Keratinocyte (primary cell): Measurements from ENCODE around the gene C2orf72. TPM values are rescaled to one million over a fixed set of nuclear protein-coding genes. Genes with fewer than 3 reads are reported as not detected.

Experiments used
- DNase-seq: peaks from one replicate; pipeline ENCODE4 v3.0.0-alpha.2; 2011; ENCODE audit warnings: low read depth, missing footprints, low spot score
- FAIRE-seq: peaks from 2 replicates; lab custom pipeline; 2011; peaks lifted over from hg19 to GRCh38; lab: Jason Lieb, UNC
- H2AFZ ChIP-seq: 2 replicates; pipeline ENCODE4 v1.6.0; 2012; ENCODE audit warnings: low read length, control low read depth, inconsistent platforms; ENCODE audit not compliant: control insufficient read depth
- H3K27ac ChIP-seq: 2 replicates; pipeline ENCODE4 v1.5.1; 2011; ENCODE audit warnings: low read length; ENCODE audit not compliant: control insufficient read depth, insufficient read depth
- H3K27me3 ChIP-seq: 3 replicates; pipeline ENCODE4 v1.6.0; 2011; ENCODE audit warnings: low read length; ENCODE audit not compliant: control insufficient read depth, insufficient read depth; ENCODE audit errors: extremely low read depth
- H3K36me3 ChIP-seq, 2 experiments: 2 replicates in 1 of 2; 3 replicates in 1 of 2; pipeline ENCODE4 v1.5.1; 2011; ENCODE audit warnings: low read length in 2 of 2, mild to moderate bottlenecking in 1 of 2; ENCODE audit not compliant: control insufficient read depth in 2 of 2, insufficient read depth in 2 of 2; ENCODE audit errors: extremely low read depth in 1 of 2
- H3K4me1 ChIP-seq: 3 replicates; pipeline ENCODE4 v1.5.1; 2011; ENCODE audit warnings: low read length; ENCODE audit not compliant: control insufficient read depth, insufficient read depth; ENCODE audit errors: extremely low read depth
- H3K4me2 ChIP-seq: 3 replicates; pipeline ENCODE4 v1.6.0; 2011; ENCODE audit warnings: low read depth, low read length; ENCODE audit not compliant: control insufficient read depth, insufficient read depth; ENCODE audit errors: extremely low read depth
- H3K4me3 ChIP-seq, 3 experiments: fragments of 200-600 bp in 1 of 3; sonication (generic) in 1 of 3; 2 replicates in 2 of 3; 3 replicates in 1 of 3; pipeline ENCODE4 v1.5.1; 2011 to 2016; ENCODE audit warnings: low read length in 3 of 3, mild to moderate bottlenecking in 3 of 3, control low read depth in 2 of 3, inconsistent platforms in 1 of 3, low read depth in 1 of 3, mixed read lengths in 1 of 3, mixed run types in 1 of 3, moderate library complexity in 1 of 3; ENCODE audit not compliant: control insufficient read depth in 2 of 3, insufficient read depth in 2 of 3; ENCODE audit errors: extremely low read depth in 1 of 3
- H3K79me2 ChIP-seq: 2 replicates; pipeline ENCODE4 v1.6.0; 2012; ENCODE audit warnings: low read length; ENCODE audit not compliant: control insufficient read depth, insufficient read depth
- H3K9ac ChIP-seq: 3 replicates; pipeline ENCODE4 v1.6.0; 2011; ENCODE audit warnings: low read length; ENCODE audit not compliant: control insufficient read depth, insufficient read depth; ENCODE audit errors: extremely low read depth
- H3K9me1 ChIP-seq: 3 replicates; pipeline ENCODE4 v1.6.0; 2011; ENCODE audit warnings: low read length; ENCODE audit not compliant: control insufficient read depth, insufficient read depth; ENCODE audit errors: extremely low read depth
- H3K9me3 ChIP-seq: 2 replicates; pipeline ENCODE4 v1.5.1; 2012; ENCODE audit warnings: low read depth, low read length; ENCODE audit not compliant: control insufficient read depth
- H4K20me1 ChIP-seq: 3 replicates; pipeline ENCODE4 v1.6.0; 2011; ENCODE audit warnings: low read length; ENCODE audit not compliant: control insufficient read depth, insufficient read depth; ENCODE audit errors: extremely low read depth
- CTCF ChIP-seq, 3 experiments: IDR thresholded peaks in 1 of 3; conservative IDR thresholded peaks in 1 of 3; optimal IDR thresholded peaks in 1 of 3; 2 replicates in 2 of 3; 3 replicates in 1 of 3; pipeline versions ENCODE3 to v1.5.1; 2011; ENCODE audit warnings: low read length in 3 of 3, mild to moderate bottlenecking in 3 of 3, moderate library complexity in 2 of 3, control low read depth in 1 of 3, inconsistent platforms in 1 of 3; ENCODE audit not compliant: insufficient read depth in 2 of 3; ENCODE audit errors: extremely low read depth in 1 of 3
- EZH2 ChIP-seq: IDR thresholded peaks from one replicate; pipeline ENCODE4 v1.6.1; 2012; ENCODE audit warnings: inconsistent platforms, mild to moderate bottlenecking, low read length, moderate library complexity
- dilution Hi-C: fragments of 300-500 bp; cut with MboI; formaldehyde crosslinking; loops from one replicate; pipeline ENCODE4 v1.7.0; 2020; ENCODE audit warnings: low sequenced_read_pairs; ENCODE audit not compliant: extremely low pct_ligation_motif_present
- polyA plus RNA-seq, 5 experiments: library from polyadenylated mRNA; depleted of rRNA in 3 of 5; stranded (reverse) in 3 of 5; stranded (forward) in 1 of 5; unstranded in 1 of 5; fragments of >200 nt; gene quantifications; 1 replicate in 1 of 5; 2 replicates in 3 of 5; 3 replicates in 1 of 5; pipeline versions ENCODE4 v1.2.1 to v1.2.3, GENCODE V29; 2011 to 2012; ENCODE audit warnings: missing spikeins in 2 of 5, low read depth in 1 of 5, low replicate concordance in 1 of 5

C2orf72 gene
- polyA plus RNA-seq, 1 donor (not counting 4 experiments of a cell fraction or from before 2014, with no cell fraction given), result not detected

- TF ChIP-seq EZH2 (no peak), CTCF (optimal IDR thresholded peaks at IDR 0.05 in 1 of 3, IDR thresholded peaks at IDR 0.05 in 1 of 3, conservative IDR thresholded peaks at IDR 0.05 in 1 of 3; ENCODE audit: extremely low read depth in 1 of 3, insufficient read depth in 2 of 3, low read length in 3 of 3) (no peak)
- FAIRE-seq (no peak), DNase-seq (no peak)
- no peak overlapping the region for H3K9ac ChIP-seq
- H2AFZ ChIP-seq, result no peak overlapping the region
- H3K79me2 ChIP-seq, result peaks cover 9% of the 10 kb centered on the region
- H3K27me3 ChIP-seq, result no peaks in the 10 kb centered on the region
- no peaks in the 10 kb centered on the region for H3K9me1 ChIP-seq
- no peak overlapping the region for H3K4me3 ChIP-seq
- no peak overlapping the region for H3K27ac ChIP-seq
- no peaks in the 10 kb centered on the region for H4K20me1 ChIP-seq
- H3K36me3 ChIP-seq, result peaks cover 12 to 23% of the 10 kb centered on the region in 2 experiments
- dilution Hi-C loops, result no loop called here
- no peaks in the 10 kb centered on the region for H3K4me1 ChIP-seq
- no peaks in the 10 kb centered on the region for H3K9me3 ChIP-seq
- no peak overlapping the region for H3K4me2 ChIP-seq
Measured at GRCh38 chr2:231088754-231089153, 51.4 kb downstream of the C2orf72 start.

- H3K9me3 ChIP-seq, result no peaks in the 10 kb centered on the region
- H3K9ac ChIP-seq, result no peak overlapping the region
- no peak overlapping the region for H3K27ac ChIP-seq
- dilution Hi-C loops, result no loop called here
- no peaks in the 10 kb centered on the region for H3K4me1 ChIP-seq
- H3K9me1 ChIP-seq, result no peaks in the 10 kb centered on the region
- H2AFZ ChIP-seq, result no peak overlapping the region
- no peaks in the 10 kb centered on the region for H3K27me3 ChIP-seq
- no peak overlapping the region for H3K4me3 ChIP-seq
- H3K36me3 ChIP-seq, result peaks cover 0 to 18% of the 10 kb centered on the region in 2 experiments
- no peak for TF ChIP-seq EZH2
- no peak for TF ChIP-seq CTCF (optimal IDR thresholded peaks at IDR 0.05 in 1 of 3, IDR thresholded peaks at IDR 0.05 in 1 of 3, conservative IDR thresholded peaks at IDR 0.05 in 1 of 3; ENCODE audit: extremely low read depth in 1 of 3, insufficient read depth in 2 of 3, low read length in 3 of 3)
- H3K4me2 ChIP-seq, result no peak overlapping the region
- H4K20me1 ChIP-seq, result no peaks in the 10 kb centered on the region
- DNase-seq (no peak), FAIRE-seq (no peak)
- H3K79me2 ChIP-seq, result peaks cover 15% of the 10 kb centered on the region
Measured at GRCh38 chr2:231093933-231094332, 56.6 kb downstream of the C2orf72 start.
